Right atrium auricular region (tissue), 2 donors: ENCODE results near the gene TBRG4. TPM values are rescaled to one million over a fixed set of nuclear protein-coding genes. Genes with fewer than 3 reads are reported as not detected.

Experiments
- DNase-seq: peaks from one replicate; pipeline ENCODE4 v3.0.0-alpha.2; 2019; ENCODE audit warnings: low spot score
- H3K27ac ChIP-seq, 2 donors: fragments of 200-600 bp; sonication (generic); 1 replicate in 1 of 2; 2 replicates in 1 of 2; pipeline ENCODE4 v1.5.1; 2016 to 2019
- H3K27me3 ChIP-seq, 2 donors: fragments of 200-600 bp; sonication (generic); one replicate each; pipeline versions ENCODE4 v1.5.1 to v1.6.0; 2017 to 2019
- H3K36me3 ChIP-seq: fragments of 200-600 bp; sonication (generic); one replicate; pipeline ENCODE4 v1.5.1; 2016
- H3K4me1 ChIP-seq, 2 donors: fragments of 200-600 bp; sonication (generic); one replicate each; pipeline versions ENCODE4 v1.5.1 to v1.6.0; 2017 to 2019
- H3K4me3 ChIP-seq, 2 donors: fragments of 200-600 bp; sonication (generic); 1 replicate in 1 of 2; 2 replicates in 1 of 2; pipeline ENCODE4 v1.5.1; 2017 to 2019; ENCODE audit warnings: mild to moderate bottlenecking in 1 of 2, moderate library complexity in 1 of 2
- H3K9me3 ChIP-seq, 2 donors: fragments of 200-600 bp; sonication (generic); one replicate each; pipeline ENCODE4 v1.5.1; 2019
- total RNA-seq, 2 donors: library from RNA; depleted of rRNA; stranded (reverse); fragments of >200 nt; gene quantifications; one replicate each; pipeline ENCODE4 v1.1.0, GENCODE V29; 2016
- TF ChIP-seq, protein P1 (sequence below), 2 donors: fragments of 200-600 bp; sonication (generic); IDR thresholded peaks; one replicate each; pipeline ENCODE4 v1.5.1; 2019; ENCODE audit warnings: antibody characterized with exemption in 2 of 2

The TBRG4 gene
- total RNA-seq, 2 donors from 2014 or later = 46.1 to 48.2 TPM

- Histone ChIP-seq H3K36me3 (peaks cover 88% of the 10 kb centered on the region), H3K4me3 (no peak overlapping the region), H3K27me3 (no peaks in the 10 kb centered on the region), H3K27ac (no peak overlapping the region), H3K4me1 (no peaks in the 10 kb centered on the region), H3K9me3 (no peaks in the 10 kb centered on the region)
- TF ChIP-seq, protein P1, sequence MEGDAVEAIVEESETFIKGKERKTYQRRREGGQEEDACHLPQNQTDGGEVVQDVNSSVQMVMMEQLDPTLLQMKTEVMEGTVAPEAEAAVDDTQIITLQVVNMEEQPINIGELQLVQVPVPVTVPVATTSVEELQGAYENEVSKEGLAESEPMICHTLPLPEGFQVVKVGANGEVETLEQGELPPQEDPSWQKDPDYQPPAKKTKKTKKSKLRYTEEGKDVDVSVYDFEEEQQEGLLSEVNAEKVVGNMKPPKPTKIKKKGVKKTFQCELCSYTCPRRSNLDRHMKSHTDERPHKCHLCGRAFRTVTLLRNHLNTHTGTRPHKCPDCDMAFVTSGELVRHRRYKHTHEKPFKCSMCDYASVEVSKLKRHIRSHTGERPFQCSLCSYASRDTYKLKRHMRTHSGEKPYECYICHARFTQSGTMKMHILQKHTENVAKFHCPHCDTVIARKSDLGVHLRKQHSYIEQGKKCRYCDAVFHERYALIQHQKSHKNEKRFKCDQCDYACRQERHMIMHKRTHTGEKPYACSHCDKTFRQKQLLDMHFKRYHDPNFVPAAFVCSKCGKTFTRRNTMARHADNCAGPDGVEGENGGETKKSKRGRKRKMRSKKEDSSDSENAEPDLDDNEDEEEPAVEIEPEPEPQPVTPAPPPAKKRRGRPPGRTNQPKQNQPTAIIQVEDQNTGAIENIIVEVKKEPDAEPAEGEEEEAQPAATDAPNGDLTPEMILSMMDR (IDR thresholded peaks at IDR 0.05) = no peak
- DNase-seq = no peak
Observed at GRCh38 chr7:45072131-45073030, 39.1 kb downstream of the TBRG4 start.

DNA sequence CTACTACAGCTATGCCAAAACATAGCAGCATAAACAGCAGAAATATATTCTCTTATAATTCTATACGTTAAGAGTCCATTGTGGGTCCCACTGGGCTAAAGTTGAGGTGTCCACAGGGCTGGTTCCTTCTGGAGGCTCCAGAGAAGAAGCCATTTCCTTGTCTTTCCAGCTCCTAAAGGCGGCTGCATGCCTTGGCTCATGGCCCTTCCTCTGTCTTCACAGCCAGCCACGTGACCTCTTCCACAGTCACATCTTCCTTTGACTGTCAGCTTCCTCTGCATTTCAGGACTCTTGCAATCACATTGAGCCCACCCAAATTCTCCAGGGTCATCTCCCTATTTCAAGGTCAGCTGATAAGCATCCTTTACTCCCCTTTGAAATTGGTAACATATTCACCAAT lies 40.0 kb downstream of the TBRG4 start:
- TF ChIP-seq, protein P1 (IDR thresholded peaks at IDR 0.05) = no peak
- H3K36me3 ChIP-seq = peaks cover 82% of the 10 kb centered on the region
- no peaks in the 10 kb centered on the region for H3K9me3 ChIP-seq
- DNase-seq = no peak
- no peak overlapping the region for H3K4me3 ChIP-seq
- no peaks in the 10 kb centered on the region for H3K4me1 ChIP-seq
- no peak overlapping the region for H3K27ac ChIP-seq
- H3K27me3 ChIP-seq = no peaks in the 10 kb centered on the region

GRCh38 chr7:45070254-45070642 lies 41.2 kb downstream of the TBRG4 start:
- TF ChIP-seq, protein P1 (IDR thresholded peaks at IDR 0.05) = no peak
- peaks cover 72% of the 10 kb centered on the region for H3K36me3 ChIP-seq
- no peak overlapping the region for H3K27ac ChIP-seq
- no peak overlapping the region for H3K4me3 ChIP-seq
- no peaks in the 10 kb centered on the region for H3K4me1 ChIP-seq
- no peaks in the 10 kb centered on the region for H3K27me3 ChIP-seq
- no peak for DNase-seq
- no peaks in the 10 kb centered on the region for H3K9me3 ChIP-seq

DNA sequence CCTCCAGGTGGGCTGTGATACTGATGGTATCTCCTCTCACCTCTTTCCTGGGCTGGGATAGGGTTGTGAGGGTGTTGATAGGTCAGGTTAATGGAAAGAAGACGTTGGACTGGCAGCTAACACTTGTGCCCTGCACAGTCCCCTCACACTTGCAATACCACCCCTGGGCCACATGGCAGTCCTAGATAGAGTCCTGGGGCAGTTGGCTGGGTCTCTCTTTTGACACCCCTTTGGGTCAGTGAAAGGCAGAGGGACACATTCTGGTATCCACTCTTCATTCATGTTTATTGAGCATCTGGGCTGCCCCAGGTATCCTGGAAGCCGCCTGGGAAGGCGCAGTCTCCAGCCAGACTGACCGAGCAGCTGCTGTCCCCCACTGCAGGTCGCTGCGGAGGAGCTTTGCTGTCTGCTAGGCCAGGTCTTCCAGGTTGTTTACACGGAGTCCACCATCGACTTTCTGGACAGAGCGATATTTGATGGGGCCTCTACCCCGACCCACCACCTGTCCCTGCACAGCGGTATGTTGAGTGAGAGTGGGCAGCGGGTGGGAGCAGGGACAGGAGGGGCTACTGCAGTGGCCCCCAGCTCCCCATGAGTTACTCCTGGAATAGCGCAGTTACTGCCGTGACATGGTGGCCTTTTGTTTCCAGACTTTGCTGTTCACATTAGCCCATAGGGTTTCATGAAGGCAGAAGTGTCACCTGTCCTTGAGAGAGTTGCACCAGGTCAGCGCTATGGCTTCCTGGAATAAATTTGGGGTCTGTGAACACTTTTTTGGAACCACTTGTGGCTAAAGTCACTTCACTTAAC lies 41.8 kb downstream of the TBRG4 start:
- no peak for DNase-seq

GRCh38 chr7:45068236-45069023 lies 43.1 kb downstream of the TBRG4 start:
- Histone ChIP-seq H3K4me3 (no peak overlapping the region), H3K36me3 (peaks cover 67% of the 10 kb centered on the region), H3K4me1 (no peaks in the 10 kb centered on the region), H3K27me3 (no peaks in the 10 kb centered on the region), H3K9me3 (no peaks in the 10 kb centered on the region), H3K27ac (no peak overlapping the region)
- DNase-seq = no peak
- TF ChIP-seq, protein P1 (IDR thresholded peaks at IDR 0.05) = no peak

More for the DNA sequence above, 41.8 kb downstream of the TBRG4 start:
- peaks cover 71% of the 10 kb centered on the region for H3K36me3 ChIP-seq
- H3K4me3 ChIP-seq = no peak overlapping the region
- H3K27me3 ChIP-seq = no peaks in the 10 kb centered on the region
- TF ChIP-seq, protein P1 (IDR thresholded peaks at IDR 0.05) = no peak
- H3K27ac ChIP-seq = no peak overlapping the region
- H3K9me3 ChIP-seq = no peaks in the 10 kb centered on the region
- no peaks in the 10 kb centered on the region for H3K4me1 ChIP-seq
